Fibroblast of peridontal ligament (primary cell): ENCODE data around the gene TGM2.

Source experiments
- DNase-seq: peaks from one replicate; pipeline ENCODE4 v3.0.0-alpha.2; 2010; ENCODE audit errors: extremely low read depth

Gene TGM2

GRCh38 chr20:38162149-38162548, 2.9 kb downstream of the TGM2 start:
- DNase-seq, result no peak

- no peak for DNase-seq
Observed at GRCh38 chr20:38161412-38161774, 3.7 kb downstream of the TGM2 start.

- no peak for DNase-seq
Observed at GRCh38 chr20:38159957-38160756, 4.9 kb downstream of the TGM2 start.

- no peak for DNase-seq
Observed at GRCh38 chr20:38159566-38159956, 5.5 kb downstream of the TGM2 start.

- DNase-seq, result no peak
Observed at GRCh38 chr20:38158701-38159351, 6.2 kb downstream of the TGM2 start.

GRCh38 chr20:38157635-38158495, 7.2 kb downstream of the TGM2 start:
- DNase-seq, result no peak

- no peak for DNase-seq
Observed at GRCh38 chr20:38156888-38157634, 8.0 kb downstream of the TGM2 start.

GRCh38 chr20:38156280-38156679, 8.8 kb downstream of the TGM2 start:
- no peak for DNase-seq

- no peak for DNase-seq
Observed at GRCh38 chr20:38155811-38156210, 9.3 kb downstream of the TGM2 start.

GRCh38 chr20:38153401-38153800, 11.7 kb downstream of the TGM2 start:
- DNase-seq, result no peak

- DNase-seq, result peak; percentile 33
Observed at GRCh38 chr20:38152621-38153221, 12.3 kb downstream of the TGM2 start.

- DNase-seq, result peak; percentile 77
Observed at GRCh38 chr20:38152175-38152620, 12.9 kb downstream of the TGM2 start.

- DNase-seq, result no peak
Observed at GRCh38 chr20:38151455-38151854, 13.6 kb downstream of the TGM2 start.

GRCh38 chr20:38150335-38151170, 14.5 kb downstream of the TGM2 start:
- no peak for DNase-seq

GRCh38 chr20:38148328-38149102, 16.6 kb downstream of the TGM2 start:
- no peak for DNase-seq

GRCh38 chr20:38147751-38148150, 17.3 kb downstream of the TGM2 start:
- no peak for DNase-seq

- no peak for DNase-seq
Observed at GRCh38 chr20:38147163-38147562, 17.9 kb downstream of the TGM2 start.

GRCh38 chr20:38146628-38147027, 18.4 kb downstream of the TGM2 start:
- DNase-seq, result no peak

GRCh38 chr20:38146156-38146555, 18.9 kb downstream of the TGM2 start:
- no peak for DNase-seq

- DNase-seq, result no peak
Observed at GRCh38 chr20:38145729-38146075, 19.4 kb downstream of the TGM2 start.
